ENCODE measurements around the gene CETP.

- TF ChIP-seq CTCF (IDR thresholded peaks at IDR 0.05), result no peak
- TF ChIP-seq POLR2A (IDR thresholded peaks at IDR 0.05), result no peak
- TF ChIP-seq POLR2AphosphoS5 (IDR thresholded peaks at IDR 0.05), result no peak
- no peak for TF ChIP-seq EP300 (IDR thresholded peaks at IDR 0.05)
Measured at GRCh38 chr16:57000271-57001025, 38.7 kb downstream of the CETP start.

Measured in suprapubic skin (tissue), 4 donors.